GM19324 (cell line): Measurements from ENCODE around the gene TTC9B.

ENCODE experiments used
- ATAC-seq: cut with Tn5 transposase; IDR thresholded peaks from one replicate; pipeline ENCODE4 v1.9.1; 2021; ENCODE audit warnings: mild to moderate bottlenecking, moderate library complexity; ENCODE audit not compliant: unreplicated experiment, low FRiP score

The TTC9B gene

DNA sequence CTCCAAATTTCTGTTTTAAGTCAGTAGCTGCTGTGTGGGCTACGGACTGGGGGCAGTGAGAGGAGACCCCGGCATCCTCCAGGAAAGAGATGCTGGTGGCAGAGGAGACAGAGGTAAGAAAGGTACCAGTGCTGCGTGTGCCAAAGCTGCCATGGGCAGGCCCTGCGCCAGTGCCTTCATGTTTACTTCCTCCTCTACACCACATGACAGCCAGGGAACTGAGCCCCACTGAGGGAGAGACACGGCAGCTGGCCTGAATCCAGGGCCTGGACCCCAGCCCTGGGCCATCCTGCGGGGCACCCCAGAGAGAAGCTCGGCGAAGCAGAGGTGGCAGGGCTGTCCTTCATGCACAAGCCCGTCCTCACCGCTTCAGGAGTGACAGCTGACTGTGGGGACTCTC is 31.0 kb upstream of the TTC9B start:
- ATAC-seq = no peak

DNA sequence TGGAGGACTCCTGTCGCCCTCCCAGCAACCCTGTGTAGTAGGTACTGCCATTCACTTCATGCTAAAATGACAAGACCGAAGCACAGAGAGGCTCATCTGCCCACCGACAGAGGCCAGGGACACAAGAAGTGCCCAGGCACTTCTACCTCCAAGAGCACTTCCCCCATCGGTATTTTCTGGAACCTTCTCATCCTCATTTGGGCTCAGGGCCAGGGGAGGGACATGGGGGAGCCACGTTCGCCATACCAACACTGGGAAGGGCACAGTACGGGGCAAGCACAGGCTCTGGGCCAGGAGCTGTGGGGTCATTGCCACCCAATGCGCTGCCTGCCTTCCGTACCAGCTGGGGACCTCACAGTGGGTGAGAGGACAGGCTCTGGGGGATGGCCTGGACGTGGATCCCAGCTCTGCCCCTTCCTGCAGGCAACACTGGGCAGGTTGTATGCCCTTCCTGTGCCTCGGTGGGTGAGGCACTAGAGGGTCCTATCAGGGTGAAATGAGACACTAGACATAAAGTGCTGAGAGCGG is 29.6 kb upstream of the TTC9B start:
- no peak for ATAC-seq

DNA sequence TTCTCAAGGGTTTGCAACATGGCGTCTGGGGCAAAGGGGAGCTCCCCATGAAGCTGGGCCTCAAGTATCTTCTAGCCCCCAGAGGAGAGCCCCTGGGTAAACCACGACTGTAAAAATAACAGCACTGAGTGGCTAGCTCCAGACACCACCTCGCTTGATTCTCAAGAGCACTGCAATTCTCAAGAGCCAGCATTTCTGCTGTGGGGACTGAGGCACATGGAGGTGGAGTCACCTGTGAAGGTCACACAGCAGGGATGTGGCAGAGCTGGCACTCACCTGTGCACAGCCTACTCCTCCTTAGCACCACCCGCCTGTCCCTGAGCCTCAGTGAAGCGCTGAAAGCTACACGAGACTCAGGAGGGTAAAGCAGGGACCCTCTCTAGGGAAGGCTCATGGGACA is 29.0 kb upstream of the TTC9B start:
- no peak for ATAC-seq

DNA sequence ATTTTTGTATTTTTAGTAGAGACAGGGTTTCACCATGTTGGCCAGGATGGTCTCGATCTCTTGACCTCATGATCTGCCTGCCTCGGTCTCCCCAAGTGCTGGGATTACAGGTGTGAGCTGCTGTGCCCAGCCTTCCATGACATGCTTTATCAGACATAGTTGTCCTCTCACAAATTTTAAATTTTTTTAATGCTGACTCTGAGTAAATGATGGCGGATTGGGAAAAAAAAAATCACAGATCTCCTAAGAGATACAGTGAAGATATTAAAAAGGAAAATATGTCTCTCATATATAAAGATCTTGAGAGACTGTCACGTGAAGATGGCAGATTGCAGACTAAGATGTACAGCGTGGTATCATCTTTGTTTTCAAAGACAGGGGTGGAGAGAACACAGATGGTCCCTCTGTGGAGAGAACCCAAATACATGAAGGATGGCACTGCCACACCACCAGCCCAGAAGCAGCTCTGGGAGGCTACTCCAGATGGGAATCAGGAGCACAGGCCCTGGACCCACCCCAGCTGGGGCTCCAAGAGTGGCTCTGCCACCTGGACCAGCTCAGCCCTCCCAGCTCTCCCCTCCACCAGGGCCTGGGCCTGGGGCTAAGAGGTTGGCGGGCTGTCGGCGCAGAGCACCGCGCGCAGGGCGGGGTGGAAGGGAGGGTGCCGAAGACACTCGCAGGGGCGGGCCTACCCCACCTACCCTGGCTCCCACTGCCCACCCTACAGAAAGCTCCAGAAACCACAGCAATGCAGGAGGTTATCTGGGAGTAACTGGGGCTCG is 28.3 kb upstream of the TTC9B start:
- no peak for ATAC-seq

DNA sequence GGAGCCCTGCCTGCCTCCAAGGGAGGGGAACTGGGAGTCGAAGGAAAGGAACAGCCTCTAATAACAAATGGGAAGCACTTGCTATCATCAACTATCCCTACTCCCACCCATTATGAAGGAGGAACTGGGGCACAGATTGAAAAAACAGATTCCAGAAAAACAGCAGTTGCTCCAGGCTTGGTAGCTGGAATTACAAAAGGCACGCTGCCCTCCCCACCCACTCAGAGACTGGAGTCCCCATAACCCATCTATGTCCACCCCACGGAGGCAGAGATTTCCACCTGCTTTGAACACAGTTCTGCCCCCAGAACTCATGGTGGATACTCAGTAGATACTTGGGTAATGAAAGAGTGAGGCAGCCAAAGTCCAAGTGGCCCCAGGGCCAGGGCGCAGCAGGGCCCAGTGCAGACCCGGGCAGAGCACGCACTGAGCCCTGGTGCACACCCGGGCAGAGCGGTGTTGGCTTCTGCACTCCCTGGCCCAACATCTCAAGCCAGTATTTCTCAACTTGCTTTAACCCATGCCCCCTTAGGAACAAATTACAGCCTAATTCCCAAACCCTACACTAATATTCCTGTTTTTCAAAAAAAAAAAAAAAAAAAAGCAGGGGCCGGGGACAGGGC is 27.4 kb upstream of the TTC9B start:
- no peak for ATAC-seq

DNA sequence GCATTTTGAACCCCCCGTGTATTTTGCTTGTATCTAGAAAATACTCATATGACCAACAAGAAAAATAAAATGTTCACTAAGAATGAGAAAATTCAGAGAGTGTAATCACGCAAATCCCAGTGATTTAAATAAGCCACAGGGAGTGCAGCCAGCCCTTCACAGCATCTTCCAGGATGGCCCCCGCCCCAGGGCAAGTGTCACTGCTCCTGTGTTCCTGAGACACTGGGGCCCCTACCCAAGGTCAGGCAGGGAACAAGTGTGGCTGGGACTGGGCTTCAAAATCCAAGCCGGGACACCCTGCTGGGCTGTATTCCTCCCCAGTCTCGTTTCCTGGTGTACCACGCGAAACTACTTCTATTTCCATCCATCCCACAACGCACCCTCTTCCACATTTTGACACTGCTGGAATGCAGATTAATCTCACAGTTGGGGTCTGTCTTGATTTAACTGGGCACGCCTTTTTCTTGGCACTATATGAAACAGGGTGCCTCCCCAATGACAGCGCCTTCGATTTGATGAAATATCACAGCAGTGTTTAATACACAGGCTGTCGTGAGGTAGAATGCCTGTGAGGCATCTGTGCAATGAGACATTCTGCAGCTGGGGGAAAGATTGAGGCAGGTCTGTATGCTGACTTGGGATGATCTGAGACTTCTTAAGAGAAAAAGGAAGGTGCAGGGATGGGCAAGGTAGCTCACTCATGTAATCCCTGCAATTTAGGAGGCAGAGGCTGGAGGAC is 26.6 kb upstream of the TTC9B start:
- no peak for ATAC-seq

DNA sequence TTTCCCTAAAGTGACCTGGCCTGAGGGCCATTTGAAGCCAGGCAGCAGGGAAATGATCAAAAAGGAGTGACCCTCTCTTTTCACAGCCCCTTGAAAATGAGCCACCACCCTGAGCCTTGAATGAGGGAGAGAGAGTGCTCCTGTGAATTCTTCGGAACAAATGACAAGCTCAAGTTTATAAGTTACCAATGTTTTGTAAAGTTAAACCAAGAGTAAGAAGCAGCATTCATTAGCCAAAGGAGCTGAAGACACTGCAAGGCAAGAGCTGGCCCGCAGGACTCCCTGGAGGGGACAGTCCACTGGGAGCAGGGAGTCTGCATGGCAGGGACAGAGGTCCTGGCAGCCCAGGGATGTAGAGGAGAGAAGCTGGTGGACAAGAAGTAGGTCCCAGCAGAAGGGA is 25.0 kb upstream of the TTC9B start:
- no peak for ATAC-seq

DNA sequence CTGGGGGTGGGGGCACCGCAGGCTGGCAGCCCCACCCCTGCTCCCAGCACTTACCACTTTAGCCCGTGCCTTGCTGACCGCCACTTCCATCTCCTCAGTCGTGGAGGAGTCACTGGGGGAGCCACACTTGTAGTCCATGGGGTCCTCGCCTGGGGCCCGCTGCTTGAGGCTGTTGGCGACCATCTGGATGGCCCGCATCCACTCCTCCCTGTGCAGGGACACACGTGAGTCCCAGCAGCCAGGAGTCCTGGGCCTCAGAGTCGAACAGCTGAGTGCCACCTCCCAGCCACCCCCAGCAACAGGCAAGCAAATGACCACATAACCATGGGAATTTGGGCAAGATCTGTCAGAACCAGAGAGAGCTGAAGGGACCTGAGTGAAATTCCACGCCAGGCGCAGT is 24.3 kb upstream of the TTC9B start:
- no peak for ATAC-seq

DNA sequence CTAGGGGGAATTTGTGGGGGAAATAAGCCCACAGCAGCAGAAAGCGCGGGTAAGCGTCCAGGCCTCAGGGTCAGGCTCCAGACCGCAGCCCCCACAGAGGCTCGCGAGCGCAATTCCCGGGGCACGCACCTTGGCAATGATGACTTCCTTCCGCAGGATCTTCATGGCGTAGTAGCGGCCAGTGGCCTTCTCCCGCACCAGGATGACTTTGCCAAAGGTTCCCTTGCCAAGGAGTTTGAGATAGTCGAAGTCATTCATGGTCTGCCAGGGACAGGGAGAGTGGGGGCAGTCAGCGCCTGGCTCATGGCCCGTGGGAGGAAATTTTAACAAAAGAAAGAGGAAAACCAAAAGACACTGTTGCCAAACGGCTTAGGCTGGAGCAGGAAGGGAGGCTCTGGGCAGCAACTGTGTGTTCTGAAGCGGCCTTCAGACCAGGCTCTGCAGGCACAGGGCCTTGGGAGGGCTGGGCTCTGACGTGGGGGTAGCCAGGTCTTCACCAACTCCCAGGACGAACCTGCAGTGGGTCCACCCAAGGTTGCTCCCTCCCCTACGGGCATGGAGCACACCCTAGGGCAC is 23.7 kb upstream of the TTC9B start:
- no peak for ATAC-seq

DNA sequence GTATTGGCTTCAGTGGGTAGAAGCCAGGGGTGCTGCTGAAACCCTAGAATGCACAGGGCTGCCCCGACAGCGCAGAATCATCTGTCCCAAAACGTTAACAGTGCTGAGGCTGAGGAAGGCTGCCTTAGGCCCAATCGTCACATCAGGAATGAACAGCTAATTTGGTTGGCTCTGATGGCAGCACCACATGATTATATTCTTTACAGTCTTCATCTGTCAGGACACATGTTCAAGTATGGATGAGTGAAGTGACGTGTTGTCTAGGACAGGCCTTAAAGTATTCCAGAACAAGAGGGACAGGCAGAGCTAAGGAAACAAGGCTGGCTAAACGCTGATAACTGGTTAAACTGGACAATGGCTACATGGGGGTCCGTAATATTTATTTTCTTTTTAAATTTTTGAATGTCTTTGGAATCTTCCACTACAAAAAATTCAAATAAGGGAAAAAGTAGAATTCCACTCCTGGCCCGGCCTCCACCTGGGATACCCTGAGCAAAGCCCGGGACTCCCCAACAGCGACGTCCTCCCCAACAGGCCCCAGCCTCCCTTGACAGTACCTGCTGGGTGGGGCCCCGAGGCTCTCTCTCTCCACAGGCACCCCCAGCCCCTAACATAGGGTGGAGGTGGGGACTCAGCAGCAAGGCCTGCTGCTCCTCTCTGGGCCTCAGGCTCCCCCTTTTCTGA is 23.1 kb upstream of the TTC9B start:
- ATAC-seq = no peak

DNA sequence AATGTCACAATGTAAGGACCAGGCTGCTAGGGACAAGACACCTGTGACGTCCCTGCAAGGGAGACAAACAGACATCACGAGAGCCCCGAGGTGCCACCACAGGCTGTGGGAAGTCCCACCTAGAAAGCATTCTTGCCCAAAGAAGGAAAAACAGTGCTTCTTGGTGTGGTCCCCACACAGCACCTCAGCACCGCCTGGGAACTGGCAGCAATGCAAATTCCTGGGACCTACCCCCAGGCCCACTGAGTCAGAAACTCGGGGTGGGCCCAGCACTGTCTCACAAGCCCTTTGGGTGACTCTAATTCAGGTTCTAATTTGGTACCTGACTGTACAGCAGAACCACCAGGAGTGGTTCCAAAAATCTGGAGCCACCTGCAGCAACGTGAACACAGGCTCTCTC is 22.1 kb upstream of the TTC9B start:
- no peak for ATAC-seq

DNA sequence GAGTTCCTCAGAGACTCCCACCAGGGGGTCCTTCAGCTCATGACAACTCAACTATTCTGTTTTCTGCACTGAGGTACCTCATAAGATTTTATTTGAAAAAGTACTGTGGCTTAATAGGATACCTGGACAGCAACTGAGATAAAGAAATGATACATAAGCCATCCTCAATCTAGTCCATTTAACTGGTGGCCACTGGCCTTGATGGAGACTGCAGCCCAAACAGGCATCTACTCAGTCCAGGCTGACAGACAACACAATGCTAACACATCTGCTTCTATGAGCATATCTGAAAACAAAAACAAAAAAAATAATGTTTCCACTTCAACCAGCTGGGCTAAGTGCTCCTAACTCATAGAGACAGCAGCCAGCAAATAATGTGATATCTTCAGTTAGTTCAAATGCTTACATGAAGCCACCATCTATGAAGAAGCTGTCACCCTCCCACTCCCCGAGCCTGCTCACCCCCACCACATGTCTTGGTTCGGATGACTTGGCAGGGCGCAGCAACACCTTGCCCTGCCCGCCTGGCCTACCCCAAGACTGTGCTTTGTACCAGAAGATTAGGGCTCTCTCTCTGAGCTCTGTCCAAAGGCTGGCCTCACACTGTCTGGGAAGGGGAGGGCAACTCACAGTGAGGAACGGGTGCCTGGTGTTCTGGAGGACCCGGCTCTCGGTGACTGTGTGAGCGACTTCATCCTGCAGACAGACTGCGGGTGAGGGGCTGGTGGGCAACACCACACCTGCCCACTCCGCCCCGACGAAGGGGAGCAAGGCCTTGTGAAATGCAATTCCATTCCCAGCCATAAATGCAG is 21.4 kb upstream of the TTC9B start:
- no peak for ATAC-seq

DNA sequence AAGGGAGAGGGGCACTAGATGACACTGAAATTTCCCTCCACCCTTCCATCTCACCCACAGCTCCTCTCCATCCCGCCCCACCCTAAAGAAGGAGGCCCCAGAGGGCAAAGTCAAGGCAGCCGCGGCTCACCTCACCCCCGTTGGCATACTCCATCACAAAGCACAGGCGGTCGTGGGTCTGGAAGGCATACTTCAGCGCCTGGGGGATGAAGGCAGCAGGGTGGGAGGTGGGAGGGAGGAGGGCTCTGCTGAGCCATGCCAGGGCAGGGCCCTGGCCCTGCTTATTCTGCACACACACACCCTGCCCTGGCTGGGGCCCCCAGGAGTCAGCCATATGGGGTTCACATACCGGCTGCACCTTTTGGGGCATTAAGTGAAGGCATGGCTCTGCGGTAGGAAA is 20.6 kb upstream of the TTC9B start:
- ATAC-seq = no peak

DNA sequence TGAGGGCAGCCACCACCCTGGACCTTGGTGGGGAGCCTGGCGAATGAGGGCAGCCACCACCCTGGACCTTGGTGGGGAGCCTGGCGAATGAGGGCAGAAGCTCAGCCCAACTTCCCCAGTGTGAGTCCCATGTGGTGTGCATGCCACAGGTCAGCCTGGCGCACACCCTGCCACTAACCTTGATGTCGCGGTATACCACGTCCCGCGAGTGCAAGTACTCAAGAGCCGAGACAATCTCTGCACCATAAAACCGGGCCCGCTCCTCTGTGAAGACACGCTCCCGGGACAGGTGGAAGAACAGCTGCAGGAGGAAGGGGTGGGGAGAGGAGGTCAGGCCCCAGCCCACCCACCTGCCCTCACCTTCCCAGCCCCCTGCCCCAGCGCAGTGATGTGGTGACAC is 19.6 kb upstream of the TTC9B start:
- no peak for ATAC-seq

DNA sequence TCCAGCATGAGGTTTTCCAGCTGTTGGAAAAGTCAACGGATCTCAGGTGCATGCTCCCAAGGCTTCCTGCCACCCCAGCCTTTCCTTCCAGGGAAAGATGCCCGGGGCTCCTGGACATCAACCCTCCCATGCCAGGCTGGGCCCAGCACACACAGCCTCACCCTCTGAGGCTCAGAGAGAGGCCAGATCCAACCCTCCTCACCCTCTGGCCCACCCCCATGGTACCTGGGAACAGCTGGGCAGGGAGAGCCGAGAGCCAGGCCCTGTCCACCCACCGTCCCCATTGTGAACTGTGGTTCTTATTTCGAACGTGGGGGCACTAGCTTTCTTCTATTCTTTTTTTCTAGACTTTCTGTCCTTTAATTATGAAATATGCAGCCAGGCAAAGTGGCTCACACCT is 18.2 kb upstream of the TTC9B start:
- ATAC-seq = no peak

DNA sequence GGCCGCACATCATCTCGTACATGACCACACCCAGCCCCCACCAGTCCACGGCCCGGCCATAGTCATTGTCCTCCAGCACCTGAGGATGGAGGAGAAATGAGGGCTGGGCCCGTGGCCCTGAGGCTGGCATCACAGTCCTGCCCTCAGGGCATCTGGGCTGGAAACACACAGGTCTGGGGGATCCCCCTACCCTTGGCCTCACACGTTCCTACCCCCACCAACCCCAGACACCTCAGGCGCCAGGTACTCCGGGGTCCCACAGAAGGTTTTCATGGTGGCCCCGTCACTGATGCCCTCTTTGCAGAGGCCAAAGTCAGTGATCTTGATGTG is 17.8 kb upstream of the TTC9B start:
- ATAC-seq = no peak

DNA sequence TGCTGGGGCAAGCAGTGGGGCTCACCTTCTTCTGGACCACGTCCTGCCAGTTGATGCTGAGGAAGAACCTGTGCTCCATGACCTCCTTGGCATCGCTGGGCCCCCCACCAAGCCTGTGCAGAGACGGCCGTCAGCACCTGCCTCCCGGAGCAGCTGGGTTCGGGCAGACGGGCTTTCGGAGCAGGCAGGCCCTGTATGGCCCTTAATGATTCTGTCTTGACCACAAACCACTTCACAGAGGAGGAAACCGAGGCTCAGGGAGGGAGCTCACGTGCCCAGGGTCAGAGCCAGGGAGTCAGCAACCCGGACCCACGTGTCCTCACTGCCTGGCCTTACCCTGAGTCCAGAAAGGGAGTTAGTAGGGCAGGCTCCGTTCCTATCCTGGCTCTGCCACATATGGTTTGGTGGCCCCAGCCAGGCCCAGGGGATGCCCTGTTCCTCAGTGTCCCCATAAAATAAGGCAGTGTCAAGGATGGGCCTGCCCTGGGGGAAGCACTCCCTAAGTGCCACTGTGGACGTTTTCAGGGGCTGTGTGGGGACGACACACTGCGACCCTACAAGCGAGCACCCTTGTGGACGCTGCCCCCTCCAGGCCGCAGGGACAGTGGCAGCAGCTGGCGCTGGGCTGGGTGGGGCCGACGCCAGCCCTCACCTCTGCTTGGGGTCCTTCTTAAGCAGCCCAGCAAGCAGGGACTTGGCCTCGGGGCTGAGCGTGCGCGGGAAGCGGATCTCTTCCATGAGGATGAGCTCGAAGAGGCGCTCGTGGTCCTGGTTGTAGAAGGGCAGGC is 17.2 kb upstream of the TTC9B start:
- no peak for ATAC-seq

DNA sequence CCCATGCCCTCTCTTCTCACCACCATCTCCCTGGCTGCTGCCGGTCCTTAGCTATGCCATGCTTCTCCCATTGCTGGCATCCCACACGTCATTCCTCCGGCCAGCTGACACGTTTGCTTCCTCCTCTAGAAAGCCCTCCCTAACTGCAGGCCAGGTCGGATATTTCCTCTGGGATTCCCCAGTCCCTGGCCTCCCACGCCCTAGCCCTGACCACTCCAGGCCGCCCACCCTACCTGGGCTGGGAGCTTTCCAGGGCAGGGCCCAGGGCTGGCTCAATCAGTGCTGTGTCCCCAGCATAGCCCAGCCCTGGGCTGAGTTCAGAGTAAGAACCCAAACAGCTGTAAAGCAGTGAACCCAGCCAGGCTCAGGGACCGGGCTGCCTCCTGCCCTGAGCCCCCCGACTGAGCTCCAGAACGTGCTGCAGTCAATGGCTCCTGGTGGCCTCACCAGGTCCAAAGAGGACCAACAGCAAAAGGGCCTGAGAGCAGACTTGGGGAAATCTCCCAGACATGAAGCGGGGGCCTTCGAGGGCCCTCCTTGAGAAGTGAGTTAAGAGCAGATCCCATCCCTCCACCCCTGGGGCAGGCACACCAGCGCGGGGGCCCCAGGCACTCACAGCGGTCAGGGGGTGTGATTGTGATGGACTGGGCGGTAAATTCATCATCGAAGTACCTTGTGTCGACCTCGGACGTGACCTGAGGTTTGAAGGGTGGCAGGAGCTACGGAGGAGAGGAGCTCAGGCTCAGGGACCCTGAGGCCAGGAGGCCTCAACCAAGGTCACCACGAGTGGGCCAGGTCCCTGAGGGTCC is 16.4 kb upstream of the TTC9B start:
- ATAC-seq = no peak
